HEK293 (cell line): ENCODE measurements around the gene DYNLT2.
"Not testable (repeated sequence)": the region's sequence is repeated elsewhere in the genome, so short reads cannot be mapped to it uniquely, and the experiment has no call there.

Experiments used
- TCF7L2 ChIP-seq: IDR thresholded peaks from 2 replicates; pipeline ENCODE4 v1.6.1; 2011; ENCODE audit warnings: low read depth, mild to moderate bottlenecking, inconsistent platforms, low read length, moderate library complexity, borderline replicate concordance
- TRIM28 ChIP-seq: IDR thresholded peaks from 2 replicates; pipeline ENCODE4 v1.6.1; 2011; ENCODE audit warnings: low read length, control low read depth, borderline replicate concordance
- YY1 ChIP-seq: fragments of 450-650 bp; formaldehyde crosslinking; IDR thresholded peaks from 2 replicates; pipeline ENCODE4 v1.5.1; 2018; ENCODE audit warnings: missing biosample characterization, missing genetic modification characterization
- ZBTB20 ChIP-seq: fragments of 450-650 bp; formaldehyde crosslinking; IDR thresholded peaks from 2 replicates; pipeline ENCODE4 v1.5.1; 2016; ENCODE audit warnings: missing biosample characterization, missing genetic modification characterization
- ZBTB21 ChIP-seq: fragments of 450-650 bp; formaldehyde crosslinking; IDR thresholded peaks from 2 replicates; pipeline ENCODE4 v1.5.1; 2017; ENCODE audit warnings: missing biosample characterization, missing genetic modification characterization
- ZNF239 ChIP-seq: fragments of 450-650 bp; formaldehyde crosslinking; IDR thresholded peaks from 2 replicates; pipeline ENCODE4 v1.5.1; 2016; ENCODE audit warnings: missing biosample characterization, missing genetic modification characterization
- ZNF549 ChIP-seq: fragments of 450-650 bp; IDR thresholded peaks from 2 replicates; pipeline ENCODE4 v1.5.1; 2018; ENCODE audit warnings: missing biosample characterization, missing genetic modification characterization, mild to moderate bottlenecking, inconsistent platforms, moderate library complexity
- TF ChIP-seq, protein P1 (sequence below): fragments of 450-650 bp; formaldehyde crosslinking; IDR thresholded peaks from 2 replicates; pipeline ENCODE4 v1.5.1; 2016; ENCODE audit warnings: missing biosample characterization, missing genetic modification characterization
- TF ChIP-seq, protein P2 (sequence below): fragments of 450-650 bp; formaldehyde crosslinking; IDR thresholded peaks from 2 replicates; pipeline ENCODE4 v1.5.1; 2016; ENCODE audit warnings: missing biosample characterization, missing genetic modification characterization, low read depth

DNA sequence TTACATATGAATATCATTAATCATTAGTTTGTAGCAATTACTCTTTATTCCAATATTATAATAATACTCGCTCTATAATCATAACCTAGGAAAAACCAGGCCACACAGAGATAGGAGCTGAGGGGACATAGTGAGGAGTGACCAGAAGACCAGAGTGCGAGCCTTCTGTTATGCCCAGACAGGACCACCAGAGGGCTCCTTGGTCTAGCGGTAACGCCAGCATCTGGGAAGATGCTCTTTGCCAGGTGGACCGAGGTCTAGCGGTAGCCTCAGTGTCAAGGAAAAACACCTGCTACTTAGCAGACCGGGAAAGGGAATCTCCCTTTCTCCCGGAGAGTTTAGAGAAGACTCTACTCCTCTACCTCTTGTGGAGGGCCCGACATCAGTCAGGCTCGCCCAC is 54.3 kb downstream of the DYNLT2 start:
- TF ChIP-seq, protein P1, sequence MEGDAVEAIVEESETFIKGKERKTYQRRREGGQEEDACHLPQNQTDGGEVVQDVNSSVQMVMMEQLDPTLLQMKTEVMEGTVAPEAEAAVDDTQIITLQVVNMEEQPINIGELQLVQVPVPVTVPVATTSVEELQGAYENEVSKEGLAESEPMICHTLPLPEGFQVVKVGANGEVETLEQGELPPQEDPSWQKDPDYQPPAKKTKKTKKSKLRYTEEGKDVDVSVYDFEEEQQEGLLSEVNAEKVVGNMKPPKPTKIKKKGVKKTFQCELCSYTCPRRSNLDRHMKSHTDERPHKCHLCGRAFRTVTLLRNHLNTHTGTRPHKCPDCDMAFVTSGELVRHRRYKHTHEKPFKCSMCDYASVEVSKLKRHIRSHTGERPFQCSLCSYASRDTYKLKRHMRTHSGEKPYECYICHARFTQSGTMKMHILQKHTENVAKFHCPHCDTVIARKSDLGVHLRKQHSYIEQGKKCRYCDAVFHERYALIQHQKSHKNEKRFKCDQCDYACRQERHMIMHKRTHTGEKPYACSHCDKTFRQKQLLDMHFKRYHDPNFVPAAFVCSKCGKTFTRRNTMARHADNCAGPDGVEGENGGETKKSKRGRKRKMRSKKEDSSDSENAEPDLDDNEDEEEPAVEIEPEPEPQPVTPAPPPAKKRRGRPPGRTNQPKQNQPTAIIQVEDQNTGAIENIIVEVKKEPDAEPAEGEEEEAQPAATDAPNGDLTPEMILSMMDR (tag by site-specific recombination), result not testable (repeated sequence)
- TF ChIP-seq TRIM28; YY1 (tag by site-specific recombination); ZBTB20 (tag by site-specific recombination); TCF7L2; ZBTB21 (tag by site-specific recombination); ZNF239 (tag by site-specific recombination); ZNF549 (tag by site-specific recombination): not testable (repeated sequence)
- TF ChIP-seq, protein P2, sequence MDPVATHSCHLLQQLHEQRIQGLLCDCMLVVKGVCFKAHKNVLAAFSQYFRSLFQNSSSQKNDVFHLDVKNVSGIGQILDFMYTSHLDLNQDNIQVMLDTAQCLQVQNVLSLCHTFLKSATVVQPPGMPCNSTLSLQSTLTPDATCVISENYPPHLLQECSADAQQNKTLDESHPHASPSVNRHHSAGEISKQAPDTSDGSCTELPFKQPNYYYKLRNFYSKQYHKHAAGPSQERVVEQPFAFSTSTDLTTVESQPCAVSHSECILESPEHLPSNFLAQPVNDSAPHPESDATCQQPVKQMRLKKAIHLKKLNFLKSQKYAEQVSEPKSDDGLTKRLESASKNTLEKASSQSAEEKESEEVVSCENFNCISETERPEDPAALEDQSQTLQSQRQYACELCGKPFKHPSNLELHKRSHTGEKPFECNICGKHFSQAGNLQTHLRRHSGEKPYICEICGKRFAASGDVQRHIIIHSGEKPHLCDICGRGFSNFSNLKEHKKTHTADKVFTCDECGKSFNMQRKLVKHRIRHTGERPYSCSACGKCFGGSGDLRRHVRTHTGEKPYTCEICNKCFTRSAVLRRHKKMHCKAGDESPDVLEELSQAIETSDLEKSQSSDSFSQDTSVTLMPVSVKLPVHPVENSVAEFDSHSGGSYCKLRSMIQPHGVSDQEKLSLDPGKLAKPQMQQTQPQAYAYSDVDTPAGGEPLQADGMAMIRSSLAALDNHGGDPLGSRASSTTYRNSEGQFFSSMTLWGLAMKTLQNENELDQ (tag by site-specific recombination), result not testable (repeated sequence)
